ENCODE measurements around the gene USP53. TPM values are rescaled to one million over a fixed set of nuclear protein-coding genes. Genes with fewer than 3 reads are reported as not detected.

Gene USP53
- total and polyA plus RNA-seq, 2 of the 13 experiments (the other 11 are each of a cell fraction or from before 2014, with no cell fraction given): 5.3 to 8.1 TPM

DNA sequence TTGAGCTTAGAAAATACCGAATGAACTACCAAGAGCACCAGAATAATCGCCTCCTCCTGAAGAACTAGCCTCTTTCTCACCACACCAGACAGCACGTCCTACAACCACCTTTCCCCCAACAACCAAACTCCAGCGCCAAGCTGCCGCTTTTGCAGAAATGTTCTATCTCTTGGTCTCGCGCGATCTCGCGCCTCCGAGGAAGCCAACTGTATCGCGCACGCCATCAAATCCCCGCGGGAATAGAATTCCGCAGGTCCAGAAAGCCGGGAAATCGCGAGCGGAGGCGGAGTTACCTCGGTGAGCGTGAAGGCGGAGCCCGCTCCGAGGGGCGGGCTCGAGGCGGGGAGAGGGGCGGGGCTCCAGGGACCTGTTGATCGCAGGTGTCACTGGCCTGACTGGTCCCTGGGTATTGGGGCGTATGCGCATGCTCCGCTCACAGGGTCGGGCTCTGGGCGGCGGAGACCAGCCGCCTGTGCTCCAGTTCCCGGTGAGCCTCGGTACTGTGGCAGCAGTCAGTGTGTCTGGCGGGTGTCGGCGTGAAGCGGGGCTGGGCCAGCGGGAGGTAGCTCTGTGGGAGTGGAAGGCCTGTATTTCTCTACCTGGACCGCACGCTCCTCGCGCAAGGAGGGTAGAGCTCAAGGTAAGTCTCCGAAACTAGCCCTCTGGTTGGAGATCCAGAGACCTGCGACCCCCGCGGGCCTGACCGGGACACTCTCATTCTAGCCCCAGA is at the start of gene USP53 (continued):
- TF ChIP-seq, protein P1, sequence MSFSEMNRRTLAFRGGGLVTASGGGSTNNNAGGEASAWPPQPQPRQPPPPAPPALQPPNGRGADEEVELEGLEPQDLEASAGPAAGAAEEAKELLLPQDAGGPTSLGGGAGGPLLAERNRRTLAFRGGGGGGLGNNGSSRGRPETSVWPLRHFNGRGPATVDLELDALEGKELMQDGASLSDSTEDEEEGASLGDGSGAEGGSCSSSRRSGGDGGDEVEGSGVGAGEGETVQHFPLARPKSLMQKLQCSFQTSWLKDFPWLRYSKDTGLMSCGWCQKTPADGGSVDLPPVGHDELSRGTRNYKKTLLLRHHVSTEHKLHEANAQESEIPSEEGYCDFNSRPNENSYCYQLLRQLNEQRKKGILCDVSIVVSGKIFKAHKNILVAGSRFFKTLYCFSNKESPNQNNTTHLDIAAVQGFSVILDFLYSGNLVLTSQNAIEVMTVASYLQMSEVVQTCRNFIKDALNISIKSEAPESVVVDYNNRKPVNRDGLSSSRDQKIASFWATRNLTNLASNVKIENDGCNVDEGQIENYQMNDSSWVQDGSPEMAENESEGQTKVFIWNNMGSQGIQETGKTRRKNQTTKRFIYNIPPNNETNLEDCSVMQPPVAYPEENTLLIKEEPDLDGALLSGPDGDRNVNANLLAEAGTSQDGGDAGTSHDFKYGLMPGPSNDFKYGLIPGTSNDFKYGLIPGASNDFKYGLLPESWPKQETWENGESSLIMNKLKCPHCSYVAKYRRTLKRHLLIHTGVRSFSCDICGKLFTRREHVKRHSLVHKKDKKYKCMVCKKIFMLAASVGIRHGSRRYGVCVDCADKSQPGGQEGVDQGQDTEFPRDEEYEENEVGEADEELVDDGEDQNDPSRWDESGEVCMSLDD (CRISPR knock-in tag; IDR thresholded peaks at IDR 0.05; ENCODE audit: borderline replicate concordance): no peak
- TF ChIP-seq PLSCR1 (CRISPR knock-in tag; IDR thresholded peaks at IDR 0.05; ENCODE audit: borderline replicate concordance) (no peak), GATAD1 (CRISPR knock-in tag; IDR thresholded peaks at IDR 0.05) (peak; percentile 77), ZNF883 (CRISPR knock-in tag; IDR thresholded peaks at IDR 0.05; ENCODE audit: not compliant biosample characterization) (peak; percentile 69), WIZ (CRISPR knock-in tag; IDR thresholded peaks at IDR 0.05) (0 out of 2 replicates have a peak, but pooled peaks have one; percentile 45), SPEN (CRISPR knock-in tag; IDR thresholded peaks at IDR 0.05; ENCODE audit: low read depth) (peak; percentile 64), PHF8 (CRISPR knock-in tag; IDR thresholded peaks at IDR 0.05) (peak; percentile 90), TAF15 (IDR thresholded peaks at IDR 0.05; ENCODE audit: low read depth, low read length, poor library complexity, severe bottlenecking) (no peak), DMAP1 (CRISPR knock-in tag; IDR thresholded peaks at IDR 0.05) (peak; percentile 47), SP5 (CRISPR knock-in tag; IDR thresholded peaks at IDR 0.05; ENCODE audit: borderline replicate concordance, low read depth) (peak; percentile 30; the same call in 1 of the 2 replicates), ZNF253 (CRISPR knock-in tag; IDR thresholded peaks at IDR 0.05; ENCODE audit: borderline replicate concordance) (no peak), ZBTB3 (CRISPR knock-in tag; IDR thresholded peaks at IDR 0.05; ENCODE audit: borderline replicate concordance, low read depth) (peak; percentile 82; the same call in 1 of the 2 replicates), CSRNP2 (CRISPR knock-in tag; conservative IDR thresholded peaks at IDR 0.05; ENCODE audit: low read depth) (no peak), POGK (CRISPR knock-in tag; conservative IDR thresholded peaks at IDR 0.05) (no peak), GABPB1 (CRISPR knock-in tag; IDR thresholded peaks at IDR 0.05) (peak; percentile 66), ZNF878 (CRISPR knock-in tag; IDR thresholded peaks at IDR 0.05) (peak; percentile 91), NR2C2 (CRISPR knock-in tag; IDR thresholded peaks at IDR 0.05; ENCODE audit: borderline replicate concordance) (peak; percentile 68)
- TF ChIP-seq, protein P2, sequence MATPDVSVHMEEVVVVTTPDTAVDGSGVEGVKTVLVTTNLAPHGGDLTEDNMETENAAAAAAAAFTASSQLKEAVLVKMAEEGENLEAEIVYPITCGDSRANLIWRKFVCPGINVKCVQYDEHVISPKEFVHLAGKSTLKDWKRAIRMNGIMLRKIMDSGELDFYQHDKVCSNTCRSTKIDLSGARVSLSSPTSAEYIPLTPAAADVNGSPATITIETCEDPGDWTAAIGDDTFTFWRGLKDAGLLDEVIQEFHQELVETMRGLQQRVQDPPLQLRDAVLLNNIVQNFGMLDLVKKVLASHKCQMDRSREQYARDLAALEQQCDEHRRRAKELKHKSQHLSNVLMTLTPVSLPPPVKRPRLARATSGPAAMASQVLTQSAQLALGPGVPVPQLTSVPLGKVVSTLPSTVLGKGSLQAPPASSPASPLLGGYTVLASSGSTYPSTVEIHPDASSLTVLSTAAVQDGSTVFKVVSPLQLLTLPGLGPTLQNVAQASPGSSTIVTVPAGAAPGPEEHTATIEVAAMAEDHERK (CRISPR knock-in tag; IDR thresholded peaks at IDR 0.05; ENCODE audit: low read depth): no peak; the same call in 1 of the 2 replicates
- TF ChIP-seq, protein P3, sequence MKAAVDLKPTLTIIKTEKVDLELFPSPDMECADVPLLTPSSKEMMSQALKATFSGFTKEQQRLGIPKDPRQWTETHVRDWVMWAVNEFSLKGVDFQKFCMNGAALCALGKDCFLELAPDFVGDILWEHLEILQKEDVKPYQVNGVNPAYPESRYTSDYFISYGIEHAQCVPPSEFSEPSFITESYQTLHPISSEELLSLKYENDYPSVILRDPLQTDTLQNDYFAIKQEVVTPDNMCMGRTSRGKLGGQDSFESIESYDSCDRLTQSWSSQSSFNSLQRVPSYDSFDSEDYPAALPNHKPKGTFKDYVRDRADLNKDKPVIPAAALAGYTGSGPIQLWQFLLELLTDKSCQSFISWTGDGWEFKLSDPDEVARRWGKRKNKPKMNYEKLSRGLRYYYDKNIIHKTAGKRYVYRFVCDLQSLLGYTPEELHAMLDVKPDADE (CRISPR knock-in tag; IDR thresholded peaks at IDR 0.05): no peak
